Bronchus fibroblast of lung (primary cell): ENCODE results near the gene WDTC1. TPM values are rescaled to one million over a fixed set of nuclear protein-coding genes. Genes with fewer than 3 reads are reported as not detected.

Experiments
- total RNA-seq: library from RNA; depleted of rRNA; stranded (reverse); fragments of >200 nt; gene quantifications from 2 replicates; pipeline ENCODE4 v1.2.3, GENCODE V29; 2015

WDTC1 gene, protein sequence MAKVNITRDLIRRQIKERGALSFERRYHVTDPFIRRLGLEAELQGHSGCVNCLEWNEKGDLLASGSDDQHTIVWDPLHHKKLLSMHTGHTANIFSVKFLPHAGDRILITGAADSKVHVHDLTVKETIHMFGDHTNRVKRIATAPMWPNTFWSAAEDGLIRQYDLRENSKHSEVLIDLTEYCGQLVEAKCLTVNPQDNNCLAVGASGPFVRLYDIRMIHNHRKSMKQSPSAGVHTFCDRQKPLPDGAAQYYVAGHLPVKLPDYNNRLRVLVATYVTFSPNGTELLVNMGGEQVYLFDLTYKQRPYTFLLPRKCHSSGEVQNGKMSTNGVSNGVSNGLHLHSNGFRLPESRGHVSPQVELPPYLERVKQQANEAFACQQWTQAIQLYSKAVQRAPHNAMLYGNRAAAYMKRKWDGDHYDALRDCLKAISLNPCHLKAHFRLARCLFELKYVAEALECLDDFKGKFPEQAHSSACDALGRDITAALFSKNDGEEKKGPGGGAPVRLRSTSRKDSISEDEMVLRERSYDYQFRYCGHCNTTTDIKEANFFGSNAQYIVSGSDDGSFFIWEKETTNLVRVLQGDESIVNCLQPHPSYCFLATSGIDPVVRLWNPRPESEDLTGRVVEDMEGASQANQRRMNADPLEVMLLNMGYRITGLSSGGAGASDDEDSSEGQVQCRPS
- total RNA-seq, result 19.0 and 20.8 TPM in 2 replicates

DNA sequence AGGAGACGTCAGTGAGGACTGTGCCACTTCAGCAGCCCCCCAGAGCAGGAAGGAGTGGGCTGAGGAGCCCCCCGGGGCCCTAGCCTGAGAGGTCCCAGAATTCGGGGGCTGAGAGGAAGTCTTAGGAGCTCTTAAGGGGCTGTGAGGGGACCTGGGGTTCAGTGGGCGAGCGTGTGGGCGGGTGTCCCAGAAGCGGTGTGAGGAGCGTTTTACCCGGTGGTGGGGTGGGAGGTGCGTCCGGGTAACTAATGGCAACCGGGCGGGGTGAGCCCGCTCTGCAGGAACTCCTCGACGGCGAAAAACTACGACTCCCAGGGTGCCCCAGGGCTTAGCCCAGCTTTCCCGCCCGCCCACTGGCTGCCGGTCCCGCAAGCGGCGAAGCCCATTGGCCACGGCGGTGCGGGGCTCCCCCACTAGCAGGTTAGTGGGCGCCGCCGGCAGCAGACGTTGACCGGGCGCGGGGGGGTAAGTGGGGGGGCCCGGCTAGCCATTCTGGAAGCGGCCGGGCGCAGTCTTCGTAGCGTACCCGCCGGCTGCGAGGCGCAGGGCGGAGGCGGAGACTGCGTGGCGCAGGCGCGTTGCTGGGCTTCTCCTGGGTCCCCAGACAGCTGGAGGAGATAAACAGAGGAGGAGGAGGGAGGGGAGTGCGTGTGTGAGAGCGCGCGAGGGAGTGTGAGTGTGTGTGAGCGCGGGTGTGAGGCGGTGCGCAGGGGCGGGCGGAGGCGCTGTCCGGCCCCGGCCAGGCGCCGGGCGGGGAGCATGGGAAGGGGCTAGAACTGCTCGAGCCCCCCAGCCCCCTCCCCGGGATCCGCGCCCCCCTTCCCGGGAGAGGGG, at the start of gene WDTC1:
Gene WDTC1, plus strand, starts transcription at position 584 of the 834 bp plus-strand sequence. CDS start 26,423 bp downstream, outside the sequence.

DNA sequence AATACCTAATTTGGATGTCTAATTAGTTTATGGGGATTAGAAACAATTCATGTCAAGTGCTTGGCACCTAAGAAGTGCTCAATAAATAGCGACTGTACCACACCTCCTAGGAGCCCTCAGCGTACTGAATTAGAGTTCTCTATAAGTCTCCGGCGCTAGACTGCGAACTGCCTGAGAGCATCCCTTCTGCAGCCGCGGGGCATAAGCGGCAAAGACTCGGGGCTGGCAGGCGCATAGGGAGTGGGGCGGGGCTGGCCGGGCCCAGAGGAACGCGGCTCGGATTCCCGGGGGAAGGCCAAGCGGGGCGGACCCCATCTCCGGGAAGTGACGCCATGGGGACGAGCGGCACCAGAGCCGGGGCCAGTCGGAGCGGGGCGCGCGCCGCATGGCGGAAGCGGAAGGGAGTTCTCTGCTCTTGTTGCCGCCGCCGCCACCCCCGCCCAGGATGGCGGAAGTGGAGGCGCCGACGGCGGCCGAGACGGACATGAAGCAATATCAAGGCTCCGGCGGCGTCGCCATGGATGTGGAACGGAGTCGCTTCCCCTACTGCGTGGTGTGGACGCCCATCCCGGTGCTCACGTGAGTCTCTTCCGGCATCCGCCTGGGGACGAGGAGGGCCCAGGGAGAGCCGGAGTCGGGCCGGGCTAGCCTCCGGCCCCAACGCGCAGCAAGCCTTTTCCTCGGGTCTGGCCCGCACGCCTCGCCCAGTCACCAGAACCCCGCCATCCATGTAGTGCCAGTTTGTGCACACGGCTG, 87.6 kb downstream of the WDTC1 start, which contains the start of gene TMEM222:
Gene TMEM222, plus strand, starts transcription at position 351 of the 756 bp plus-strand sequence. Its CDS starts 35 bp downstream, at position 386.

DNA sequence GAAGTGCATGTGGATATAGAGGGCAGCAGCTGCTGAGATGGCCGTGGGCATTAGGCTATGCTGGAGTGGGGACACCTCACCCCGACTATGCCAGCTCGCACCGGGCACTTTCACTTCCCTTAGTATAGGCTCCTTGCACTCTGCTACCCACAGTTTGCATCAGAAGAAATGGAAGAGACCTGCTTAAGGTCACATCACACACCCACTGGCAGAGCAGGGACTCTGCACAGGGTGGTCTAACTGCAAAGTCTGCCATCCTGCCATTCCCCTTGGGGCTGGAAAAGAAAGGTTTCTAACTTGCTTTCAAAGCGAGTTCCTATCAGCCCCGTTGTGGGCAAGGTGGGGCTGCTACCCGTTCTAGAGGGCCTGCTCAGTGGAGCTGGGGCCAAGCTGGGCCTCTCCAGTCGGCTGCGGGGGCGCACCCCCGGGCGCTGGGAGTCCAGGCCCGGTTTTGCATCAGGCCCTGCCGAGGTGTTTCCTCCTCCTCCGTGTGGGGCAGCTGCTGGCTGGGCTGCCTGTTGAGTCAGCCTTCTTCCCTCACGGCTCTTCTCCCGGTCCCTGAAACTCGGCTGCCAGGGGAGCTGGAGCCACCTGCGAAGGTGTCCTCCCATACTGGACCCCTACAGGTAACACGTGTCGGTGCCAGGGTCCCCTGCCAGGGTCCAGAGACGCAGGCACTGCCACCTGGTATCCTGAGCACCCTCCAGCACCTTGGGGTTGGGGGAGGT, 107.3 kb downstream of the WDTC1 start, which contains the start of gene SYTL1:
Gene SYTL1, plus strand, starts transcription at position 498 of the 728 bp plus-strand sequence. CDS start 3,313 bp downstream, outside the sequence.

Other genes with a start within 250 kb of the WDTC1 start
- gene TRNP1, start 240.9 kb upstream of the WDTC1 start, total RNA-seq, result 215 and 217 TPM in 2 replicates
- 19.8 TPM in 2 replicates for gene TENT5B, start 221.8 kb upstream of the WDTC1 start, total RNA-seq
- gene SLC9A1, start 79.5 kb upstream of the WDTC1 start, total RNA-seq, result 7.9 and 10.0 TPM in 2 replicates
- 30.0 and 37.5 TPM in 2 replicates for gene TMEM222, start 87.5 kb downstream of the WDTC1 start, total RNA-seq
- 0.67 and 0.89 TPM in 2 replicates for gene SYTL1, start 107.4 kb downstream of the WDTC1 start, total RNA-seq
- gene MAP3K6, start 132.3 kb downstream of the WDTC1 start, total RNA-seq, result 14.1 and 18.4 TPM in 2 replicates
- gene FCN3, start 140.2 kb downstream of the WDTC1 start, total RNA-seq, result not detected in 2 replicates
- not detected in 2 replicates for gene CD164L2, start 148.7 kb downstream of the WDTC1 start, total RNA-seq
- 0.45 and 1.0 TPM in 2 replicates for gene GPR3, start 158.0 kb downstream of the WDTC1 start, total RNA-seq